NT2/D1 (cell line): ENCODE measurements around the gene RALGPS1.

Experiments used
- SUZ12 ChIP-seq: IDR thresholded peaks from 2 replicates; pipeline ENCODE4 v1.6.1; 2011; ENCODE audit not compliant: insufficient read length, insufficient read depth; ENCODE audit errors: extremely low read depth
- YY1 ChIP-seq: IDR thresholded peaks from 2 replicates; pipeline ENCODE4 v1.6.1; 2011; ENCODE audit not compliant: insufficient read length, insufficient read depth
- ZNF274 ChIP-seq: IDR thresholded peaks from 2 replicates; pipeline ENCODE4 v1.6.1; 2011; ENCODE audit warnings: mild to moderate bottlenecking, low read depth, low read length

DNA sequence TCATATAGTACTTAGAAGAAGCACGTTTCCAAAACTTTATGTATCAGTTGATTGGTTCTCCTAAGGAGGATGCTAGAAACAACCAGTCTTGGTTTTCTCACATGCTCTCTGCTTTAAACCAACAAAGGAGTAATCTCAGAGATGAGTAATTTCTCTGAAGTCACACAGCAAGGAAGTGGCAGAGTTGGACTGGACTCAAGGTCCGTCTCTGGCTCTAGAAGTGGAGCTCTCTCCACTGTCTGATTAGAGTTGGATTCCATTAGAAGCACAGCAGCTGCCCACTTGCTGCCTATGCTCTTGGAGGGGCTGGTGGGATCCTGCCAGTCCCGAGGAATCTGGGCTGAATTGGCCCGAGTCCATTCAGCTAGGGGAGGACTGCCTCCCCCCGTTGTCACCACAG is 21.0 kb downstream of the RALGPS1 start:
- TF ChIP-seq ZNF274 (no peak), YY1 (no peak), SUZ12 (no peak)
